ENCODE data around the gene ACTR3.

Gene ACTR3

GRCh38 chr2:113876503-113877387 is 13.1 kb upstream of the ACTR3 start:
- DNase-seq: peak; percentile 87

GRCh38 chr2:113877711-113878598 is 11.9 kb upstream of the ACTR3 start:
- DNase-seq: no peak

- no peak for DNase-seq
These were observed 11.1 kb upstream of the ACTR3 start for GRCh38 chr2:113878743-113879142.

GRCh38 chr2:113879457-113879856 is 10.4 kb upstream of the ACTR3 start:
- no peak for DNase-seq

- DNase-seq: peak; percentile 43
These were observed 3.3 kb upstream of the ACTR3 start for GRCh38 chr2:113886479-113887008.

GRCh38 chr2:113887009-113887792 is 2.7 kb upstream of the ACTR3 start:
- DNase-seq: no peak

GRCh38 chr2:113888641-113889470 is 1.0 kb upstream of the ACTR3 start:
- no peak for DNase-seq

GRCh38 chr2:113890253-113891235 is 655 bp downstream of the ACTR3 start:
- peak; percentile 78 for DNase-seq

- DNase-seq: no peak
These were observed 1.5 kb downstream of the ACTR3 start for GRCh38 chr2:113891265-113891959.

- DNase-seq: no peak
These were observed 2.3 kb downstream of the ACTR3 start for GRCh38 chr2:113892004-113892710.

- DNase-seq: no peak
These were observed 4.4 kb downstream of the ACTR3 start for GRCh38 chr2:113894156-113894743.

- no peak for DNase-seq
These were observed 5.4 kb downstream of the ACTR3 start for GRCh38 chr2:113895301-113895700.

GRCh38 chr2:113895819-113896563 is 6.1 kb downstream of the ACTR3 start:
- DNase-seq: no peak

- DNase-seq: no peak
These were observed 6.9 kb downstream of the ACTR3 start for GRCh38 chr2:113896791-113897190.

- no peak for DNase-seq
These were observed 8.2 kb downstream of the ACTR3 start for GRCh38 chr2:113898081-113898480.

GRCh38 chr2:113899166-113899565 is 9.3 kb downstream of the ACTR3 start:
- DNase-seq: no peak

- DNase-seq: no peak
These were observed 12.1 kb downstream of the ACTR3 start for GRCh38 chr2:113901943-113902342.

- no peak for DNase-seq
These were observed 16.0 kb downstream of the ACTR3 start for GRCh38 chr2:113905886-113906285.

All from CD4-positive, alpha-beta T cell treated with Interleukin-6 for 4 hours (primary cell).